ENCODE results near the gene ZDHHC18.
"Not testable (repeated sequence)": the region's sequence is repeated elsewhere in the genome, so short reads cannot be mapped to it uniquely, and the experiment has no call there.

The ZDHHC18 gene

DNA sequence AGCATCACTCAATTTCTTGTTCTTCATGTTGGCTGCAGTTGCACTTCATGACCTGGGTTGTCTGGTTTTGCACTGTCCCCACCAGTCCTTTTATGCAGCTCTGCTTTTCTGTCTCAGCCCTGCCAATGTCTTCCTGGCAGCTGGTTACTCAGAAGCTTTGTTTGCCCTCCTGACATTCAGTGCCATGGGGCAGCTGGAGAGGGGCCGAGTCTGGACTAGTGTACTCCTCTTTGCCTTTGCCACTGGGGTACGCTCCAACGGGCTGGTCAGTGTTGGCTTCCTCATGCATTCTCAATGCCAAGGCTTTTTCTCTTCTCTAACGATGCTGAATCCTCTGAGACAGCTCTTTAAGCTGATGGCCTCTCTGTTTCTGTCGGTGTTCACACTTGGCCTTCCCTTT is 32.1 kb upstream of the ZDHHC18 start:
- Histone ChIP-seq H3K4me1 (ENCODE audit: control insufficient read depth, insufficient read depth, low read length) (peaks cover 57% of the 10 kb centered on the region), H3K27me3 (replicated peaks; ENCODE audit: control insufficient read depth, insufficient read depth, low read length) (no peaks in the 10 kb centered on the region), H3K4me3 (ENCODE audit: low read length) (no peak overlapping the region), H3K9ac (ENCODE audit: low read length) (peak overlapping the region; percentile 7), H3K9me3 (ENCODE audit: control insufficient read depth, low read length) (no peaks in the 10 kb centered on the region), H3K36me3 (ENCODE audit: control insufficient read depth, insufficient read depth, low read length, severe bottlenecking) (peaks cover 15% of the 10 kb centered on the region)
- DNase-seq (ENCODE audit: low read depth), result no peak

- peaks cover 15% of the 10 kb centered on the region for H3K36me3 ChIP-seq (ENCODE audit: control insufficient read depth, insufficient read depth, low read length, severe bottlenecking)
- H3K9ac ChIP-seq (ENCODE audit: low read length), result no peak overlapping the region
- no peaks in the 10 kb centered on the region for H3K27me3 ChIP-seq (replicated peaks; ENCODE audit: control insufficient read depth, insufficient read depth, low read length)
- DNase-seq (ENCODE audit: low read depth), result no peak
- peaks cover 54% of the 10 kb centered on the region for H3K4me1 ChIP-seq (ENCODE audit: control insufficient read depth, insufficient read depth, low read length)
- H3K4me3 ChIP-seq (ENCODE audit: low read length), result no peak overlapping the region
- H3K9me3 ChIP-seq (ENCODE audit: control insufficient read depth, low read length), result no peaks in the 10 kb centered on the region
Measured at GRCh38 chr1:26797627-26798026, 28.9 kb upstream of the ZDHHC18 start.

- Histone ChIP-seq H3K4me1 (ENCODE audit: control insufficient read depth, insufficient read depth, low read length) (peaks cover 46% of the 10 kb centered on the region), H3K4me3 (ENCODE audit: low read length) (peak overlapping the region; percentile 37), H3K9me3 (ENCODE audit: control insufficient read depth, low read length) (no peaks in the 10 kb centered on the region), H3K27me3 (replicated peaks; ENCODE audit: control insufficient read depth, insufficient read depth, low read length) (no peaks in the 10 kb centered on the region), H3K9ac (ENCODE audit: low read length) (peak overlapping the region; percentile 78), H3K36me3 (ENCODE audit: control insufficient read depth, insufficient read depth, low read length, severe bottlenecking) (peaks cover 7% of the 10 kb centered on the region)
- DNase-seq (ENCODE audit: low read depth), result peak; percentile 74
Measured at GRCh38 chr1:26799479-26800142, 26.9 kb upstream of the ZDHHC18 start.

DNA sequence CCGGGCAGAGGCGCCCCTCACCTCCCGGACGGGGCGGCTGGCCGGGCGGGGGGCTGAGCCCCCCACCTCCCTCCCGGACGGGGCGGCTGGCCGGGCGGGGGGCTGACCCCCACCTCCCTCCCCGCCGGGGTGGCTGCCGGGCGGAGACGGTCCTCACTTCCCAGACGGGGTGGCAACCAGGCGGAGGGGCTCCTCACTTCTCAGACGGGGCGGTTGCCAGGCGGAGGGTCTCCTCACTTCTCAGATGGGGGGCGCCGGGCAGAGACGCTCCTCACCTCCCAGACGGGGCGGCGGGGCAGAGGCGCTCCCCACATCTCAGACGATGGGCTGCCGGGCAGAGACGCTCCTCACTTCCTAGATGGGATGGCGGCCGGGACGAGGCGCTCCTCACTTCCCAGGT is 22.6 kb upstream of the ZDHHC18 start:
- H3K4me3 ChIP-seq (ENCODE audit: low read length); H3K36me3 ChIP-seq (ENCODE audit: control insufficient read depth, insufficient read depth, low read length, severe bottlenecking); H3K27me3 ChIP-seq (replicated peaks; ENCODE audit: control insufficient read depth, insufficient read depth, low read length); H3K9me3 ChIP-seq (ENCODE audit: control insufficient read depth, low read length); H3K9ac ChIP-seq (ENCODE audit: low read length); DNase-seq (ENCODE audit: low read depth): not testable (repeated sequence)
- H3K4me1 ChIP-seq (ENCODE audit: control insufficient read depth, insufficient read depth, low read length), result peaks cover 25% of the 10 kb centered on the region

DNA sequence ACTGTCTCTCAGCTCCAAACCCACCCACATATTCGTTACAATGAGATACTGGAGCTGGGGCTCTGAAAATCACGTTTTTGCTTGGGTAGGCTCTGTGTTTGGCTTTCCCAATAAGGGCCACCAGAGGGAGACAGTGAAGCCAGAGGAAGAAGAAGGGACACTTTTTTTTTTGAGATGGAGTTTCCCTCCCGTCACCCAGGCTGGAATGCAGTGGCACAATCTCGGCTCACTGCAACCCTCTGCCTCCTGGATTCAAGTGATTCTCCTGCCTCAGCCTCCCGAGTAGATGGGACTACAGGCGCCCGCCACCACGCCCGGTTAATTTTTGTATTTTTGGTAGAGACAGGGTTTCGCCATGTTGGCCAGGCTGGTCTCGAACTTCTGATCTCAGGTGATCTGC is 16.4 kb upstream of the ZDHHC18 start:
- not testable (repeated sequence) for H3K36me3 ChIP-seq (ENCODE audit: control insufficient read depth, insufficient read depth, low read length, severe bottlenecking); H3K27me3 ChIP-seq (replicated peaks; ENCODE audit: control insufficient read depth, insufficient read depth, low read length); H3K4me3 ChIP-seq (ENCODE audit: low read length); H3K9ac ChIP-seq (ENCODE audit: low read length); H3K9me3 ChIP-seq (ENCODE audit: control insufficient read depth, low read length)
- peak; percentile 86 for DNase-seq (ENCODE audit: low read depth)
- H3K4me1 ChIP-seq (ENCODE audit: control insufficient read depth, insufficient read depth, low read length), result peaks cover 38% of the 10 kb centered on the region

GRCh38 chr1:26811057-26811456 is 15.4 kb upstream of the ZDHHC18 start:
- Histone ChIP-seq H3K9me3 (ENCODE audit: control insufficient read depth, low read length) (no peaks in the 10 kb centered on the region), H3K4me1 (ENCODE audit: control insufficient read depth, insufficient read depth, low read length) (peaks cover 38% of the 10 kb centered on the region), H3K27me3 (replicated peaks; ENCODE audit: control insufficient read depth, insufficient read depth, low read length) (no peaks in the 10 kb centered on the region), H3K9ac (ENCODE audit: low read length) (no peak overlapping the region), H3K4me3 (ENCODE audit: low read length) (no peak overlapping the region), H3K36me3 (ENCODE audit: control insufficient read depth, insufficient read depth, low read length, severe bottlenecking) (no peaks in the 10 kb centered on the region)
- DNase-seq (ENCODE audit: low read depth), result no peak

GRCh38 chr1:26811708-26812107 is 14.8 kb upstream of the ZDHHC18 start:
- Histone ChIP-seq H3K4me3 (ENCODE audit: low read length) (no peak overlapping the region), H3K9ac (ENCODE audit: low read length) (no peak overlapping the region), H3K9me3 (ENCODE audit: control insufficient read depth, low read length) (no peaks in the 10 kb centered on the region), H3K27me3 (replicated peaks; ENCODE audit: control insufficient read depth, insufficient read depth, low read length) (no peaks in the 10 kb centered on the region), H3K4me1 (ENCODE audit: control insufficient read depth, insufficient read depth, low read length) (peaks cover 38% of the 10 kb centered on the region), H3K36me3 (ENCODE audit: control insufficient read depth, insufficient read depth, low read length, severe bottlenecking) (no peaks in the 10 kb centered on the region)
- DNase-seq (ENCODE audit: low read depth), result no peak

DNA sequence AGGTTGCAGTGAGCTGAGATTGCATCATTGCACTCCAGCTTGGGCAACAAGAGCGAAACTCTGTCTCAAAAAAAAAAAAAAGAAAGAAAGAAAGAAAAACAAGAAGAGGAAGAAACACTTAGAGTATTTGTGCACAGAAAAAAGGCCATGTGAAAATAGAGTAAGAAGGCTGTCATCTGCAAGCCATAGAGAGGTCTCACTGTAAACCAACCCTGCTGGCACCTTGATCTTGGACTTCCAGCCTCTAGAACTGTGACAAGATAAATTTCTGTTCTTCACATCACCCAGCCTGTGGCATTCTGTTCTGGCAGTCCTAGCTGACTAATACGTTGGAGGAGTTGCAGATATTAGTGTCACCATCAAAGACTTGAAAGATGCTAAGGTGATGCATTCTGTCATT is 12.1 kb upstream of the ZDHHC18 start:
- no peak overlapping the region for H3K9ac ChIP-seq (ENCODE audit: low read length)

DNA sequence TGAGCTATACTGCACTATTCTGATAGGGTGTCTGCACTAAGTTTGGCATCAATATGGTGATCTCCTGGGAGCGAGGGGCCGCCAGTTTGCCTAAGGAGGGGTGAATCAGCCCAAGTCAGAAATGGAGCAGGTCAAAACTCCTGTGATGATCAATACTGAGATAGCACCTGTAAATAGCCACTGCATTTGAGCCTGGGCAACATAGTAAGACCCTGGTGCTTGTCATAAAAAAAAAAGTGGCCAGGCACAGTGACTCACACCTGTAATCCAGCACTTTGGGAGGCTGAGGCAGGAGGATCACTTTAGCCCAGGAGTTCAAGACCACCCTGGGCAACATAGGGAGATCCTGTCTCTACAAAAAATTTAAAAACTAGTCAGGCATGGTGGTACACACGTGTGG is 11.6 kb upstream of the ZDHHC18 start:
- no peaks in the 10 kb centered on the region for H3K27me3 ChIP-seq (replicated peaks; ENCODE audit: control insufficient read depth, insufficient read depth, low read length)
- H3K9me3 ChIP-seq (ENCODE audit: control insufficient read depth, low read length), result no peaks in the 10 kb centered on the region
- no peaks in the 10 kb centered on the region for H3K36me3 ChIP-seq (ENCODE audit: control insufficient read depth, insufficient read depth, low read length, severe bottlenecking)
- H3K4me1 ChIP-seq (ENCODE audit: control insufficient read depth, insufficient read depth, low read length), result peaks cover 30% of the 10 kb centered on the region
- no peak for DNase-seq (ENCODE audit: low read depth)
- no peak overlapping the region for H3K4me3 ChIP-seq (ENCODE audit: low read length)
- no peak overlapping the region for H3K9ac ChIP-seq (ENCODE audit: low read length)

More for the DNA sequence above, 12.1 kb upstream of the ZDHHC18 start:
- H3K4me1 ChIP-seq (ENCODE audit: control insufficient read depth, insufficient read depth, low read length), result peaks cover 32% of the 10 kb centered on the region
- no peaks in the 10 kb centered on the region for H3K36me3 ChIP-seq (ENCODE audit: control insufficient read depth, insufficient read depth, low read length, severe bottlenecking)
- no peaks in the 10 kb centered on the region for H3K9me3 ChIP-seq (ENCODE audit: control insufficient read depth, low read length)
- H3K4me3 ChIP-seq (ENCODE audit: low read length), result no peak overlapping the region
- DNase-seq (ENCODE audit: low read depth), result no peak
- H3K27me3 ChIP-seq (replicated peaks; ENCODE audit: control insufficient read depth, insufficient read depth, low read length), result no peaks in the 10 kb centered on the region

DNA sequence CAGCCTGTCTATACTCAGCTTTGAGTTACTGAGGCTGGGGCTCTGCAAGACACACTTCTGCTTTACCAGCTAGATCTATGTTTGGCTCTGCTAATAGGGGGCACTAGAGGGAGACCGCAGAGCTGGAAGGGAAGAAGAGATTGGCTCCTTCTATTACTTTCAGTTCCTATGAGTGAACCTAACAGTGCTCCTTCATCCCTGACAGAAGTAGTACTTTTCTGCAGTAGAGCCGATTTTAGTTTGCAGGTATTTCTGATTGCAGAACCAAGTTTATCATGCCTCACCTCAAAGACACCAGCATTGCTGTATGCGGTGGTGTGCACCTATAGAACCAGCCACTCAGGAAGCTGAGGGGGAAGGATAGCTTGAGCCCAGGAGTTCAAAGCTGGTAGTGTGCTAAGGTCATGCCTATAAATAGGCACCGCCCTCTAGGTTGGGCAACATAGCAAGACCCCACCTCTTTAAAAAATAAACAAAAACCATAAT is 5.7 kb upstream of the ZDHHC18 start:
- Histone ChIP-seq H3K9ac (ENCODE audit: low read length) (no peak overlapping the region), H3K9me3 (ENCODE audit: control insufficient read depth, low read length) (no peaks in the 10 kb centered on the region), H3K27me3 (replicated peaks; ENCODE audit: control insufficient read depth, insufficient read depth, low read length) (no peaks in the 10 kb centered on the region), H3K36me3 (ENCODE audit: control insufficient read depth, insufficient read depth, low read length, severe bottlenecking) (no peaks in the 10 kb centered on the region), H3K4me1 (ENCODE audit: control insufficient read depth, insufficient read depth, low read length) (peaks cover under 1% of the 10 kb centered on the region), H3K4me3 (ENCODE audit: low read length) (no peak overlapping the region)
- no peak for DNase-seq (ENCODE audit: low read depth)

DNA sequence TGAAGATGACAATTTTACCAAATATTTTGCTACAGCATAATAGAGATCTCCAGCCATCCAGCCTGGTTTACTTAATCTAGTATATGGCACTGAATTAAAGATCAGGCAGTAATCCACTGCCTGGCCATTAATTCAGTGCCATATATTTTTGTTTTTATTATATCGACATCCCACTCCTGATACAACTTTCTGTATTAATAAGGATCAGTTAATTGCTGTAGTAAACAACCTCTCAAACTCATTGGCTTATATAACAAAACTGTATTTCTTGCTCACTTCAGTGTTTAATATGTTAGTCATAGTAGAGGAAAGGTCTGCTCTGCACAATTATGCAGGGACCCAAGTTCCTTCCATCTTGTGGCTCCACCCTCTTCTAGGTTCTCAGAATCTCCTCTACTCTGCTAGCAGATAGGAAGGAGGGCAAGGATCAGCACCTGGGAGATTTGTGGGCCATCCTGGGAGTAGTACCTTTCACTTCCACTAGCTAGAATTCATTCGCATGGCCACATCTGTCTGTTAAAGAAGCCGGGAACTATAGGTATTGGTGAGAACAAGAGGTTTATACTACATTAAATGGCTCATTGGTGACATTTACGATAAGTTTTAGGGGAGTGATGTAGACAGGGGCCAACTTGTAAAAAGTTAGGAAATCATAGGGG is 3.6 kb upstream of the ZDHHC18 start:
- no peak for DNase-seq (ENCODE audit: low read depth)
- no peaks in the 10 kb centered on the region for H3K36me3 ChIP-seq (ENCODE audit: control insufficient read depth, insufficient read depth, low read length, severe bottlenecking)
- no peak overlapping the region for H3K9ac ChIP-seq (ENCODE audit: low read length)
- no peak overlapping the region for H3K4me3 ChIP-seq (ENCODE audit: low read length)
- no peaks in the 10 kb centered on the region for H3K27me3 ChIP-seq (replicated peaks; ENCODE audit: control insufficient read depth, insufficient read depth, low read length)
- no peaks in the 10 kb centered on the region for H3K9me3 ChIP-seq (ENCODE audit: control insufficient read depth, low read length)
- H3K4me1 ChIP-seq (ENCODE audit: control insufficient read depth, insufficient read depth, low read length), result peaks cover 8% of the 10 kb centered on the region
